ENCODE results near the gene MS4A15. TPM values are rescaled to one million over a fixed set of nuclear protein-coding genes. Genes with fewer than 3 reads are reported as not detected.
A peak's percentile ranks its signal among the peaks of the same experiment; 100 is the strongest.

MS4A15 gene
- total and polyA plus RNA-seq, 9 of the 15 experiments (the other 6 are each of a cell fraction or from before 2014, with no cell fraction given) = not detected

DNA sequence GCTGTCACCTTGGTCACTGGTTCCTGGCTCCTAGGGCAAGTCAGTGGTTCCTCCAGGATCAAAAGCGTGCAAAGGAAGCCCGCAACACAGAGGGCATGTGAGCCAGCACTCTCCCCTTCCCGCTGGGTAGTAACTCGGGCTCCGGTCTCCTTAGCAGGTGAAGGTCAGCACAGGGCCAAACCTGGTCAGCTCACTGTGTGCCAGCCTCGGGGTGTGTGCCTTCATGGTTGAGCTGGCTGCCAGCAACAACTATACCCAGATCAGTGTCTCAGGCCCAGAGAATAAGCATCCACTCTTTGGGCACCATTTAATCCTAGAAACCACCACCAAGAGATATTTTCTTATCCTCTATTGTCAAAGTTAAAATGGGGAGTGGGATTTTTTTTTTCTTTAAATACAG, 69.1 kb downstream of the MS4A15 start:
- in situ Hi-C loops (cut with MboI) = no loop called here
- POLR2A ChIA-PET = interaction anchor here (0.6 to 0.8 kb wide), 2 partner anchors 80 to 123 kb away, joined by 3 to 4 read pairs; no protein-coding TSS in a partner anchor
- Histone ChIP-seq H3K9ac (ENCODE audit: insufficient read depth in 1 of 2, low read depth in 2 of 2, low read length in 2 of 2) (peak overlapping the region in 1 of 2 experiments; percentile 17; a peak in 1 of 4 replicates), H3K79me2 (ENCODE audit: control insufficient read depth, insufficient read depth, low read length) (no peaks in the 10 kb centered on the region), H3K36me3 (ENCODE audit: control insufficient read depth, insufficient read depth, low read length) (no peaks in the 10 kb centered on the region), H2AFZ (ENCODE audit: low read depth, low read length) (no peak overlapping the region), H3K9me1 (ENCODE audit: control insufficient read depth, insufficient read depth, low read length) (peaks cover 3% of the 10 kb centered on the region), H3K9me3 (replicated peaks; ENCODE audit: control insufficient read depth, insufficient read depth, low read depth, low read length) (no peaks in the 10 kb centered on the region), H3K4me1 (replicated peaks in 1 of 2; ENCODE audit: control insufficient read depth in 2 of 2, insufficient read depth in 2 of 2, low read length in 2 of 2) (peaks cover 0 to 9% of the 10 kb centered on the region in 2 experiments; a peak in 3 of 5 replicates), H4K20me1 (replicated peaks; ENCODE audit: control insufficient read depth, insufficient read depth, low read length) (0 out of 2 replicates have a peak, but pooled peaks cover 7% of the 10 kb centered on the region), H3K4me3 (no peak overlapping the region), H3K27me3 (ENCODE audit: control insufficient read depth in 2 of 2, insufficient read depth in 2 of 2, low read length in 2 of 2) (peaks cover 19 to 72% of the 10 kb centered on the region in 2 experiments), H3K27ac (ENCODE audit: extremely low read depth, low read depth, low read length) (no peak overlapping the region), H3K4me2 (ENCODE audit: insufficient read depth, low read length) (no peak overlapping the region)
- CTCF ChIA-PET (ENCODE audit: low intra/inter-chr PET ratio) = no interaction called here
- BruUV-seq (replicated peaks) = no TSS peak
- no peak for FAIRE-seq
- DNase-seq (ENCODE audit: extremely low read depth in 1 of 4, low spot score in 3 of 4) = no peak
- intact Hi-C loops (cut with micrococcal nuclease) = no loop called here
- 8% methylated on average over 5 of the region's 6 CpGs for WGBS (ENCODE audit: insufficient coverage, low coverage, missing lambda C conversion rate)
- no peak for ATAC-seq
- TF ChIP-seq, protein P1, sequence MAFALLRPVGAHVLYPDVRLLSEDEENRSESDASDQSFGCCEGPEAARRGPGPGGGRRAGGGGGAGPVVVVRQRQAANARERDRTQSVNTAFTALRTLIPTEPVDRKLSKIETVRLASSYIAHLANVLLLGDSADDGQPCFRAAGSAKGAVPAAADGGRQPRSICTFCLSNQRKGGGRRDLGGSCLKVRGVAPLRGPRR (CRISPR knock-in tag; IDR thresholded peaks at IDR 0.05) = no peak
- TF ChIP-seq ZNF217 (CRISPR knock-in tag; IDR thresholded peaks at IDR 0.05) = no peak
- TF ChIP-seq, protein P2, sequence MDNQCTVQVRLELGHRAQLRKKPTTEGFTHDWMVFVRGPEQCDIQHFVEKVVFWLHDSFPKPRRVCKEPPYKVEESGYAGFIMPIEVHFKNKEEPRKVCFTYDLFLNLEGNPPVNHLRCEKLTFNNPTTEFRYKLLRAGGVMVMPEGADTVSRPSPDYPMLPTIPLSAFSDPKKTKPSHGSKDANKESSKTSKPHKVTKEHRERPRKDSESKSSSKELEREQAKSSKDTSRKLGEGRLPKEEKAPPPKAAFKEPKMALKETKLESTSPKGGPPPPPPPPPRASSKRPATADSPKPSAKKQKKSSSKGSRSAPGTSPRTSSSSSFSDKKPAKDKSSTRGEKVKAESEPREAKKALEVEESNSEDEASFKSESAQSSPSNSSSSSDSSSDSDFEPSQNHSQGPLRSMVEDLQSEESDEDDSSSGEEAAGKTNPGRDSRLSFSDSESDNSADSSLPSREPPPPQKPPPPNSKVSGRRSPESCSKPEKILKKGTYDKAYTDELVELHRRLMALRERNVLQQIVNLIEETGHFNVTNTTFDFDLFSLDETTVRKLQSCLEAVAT (IDR thresholded peaks at IDR 0.05) = no peak
- TF ChIP-seq ZZZ3 (IDR thresholded peaks at IDR 0.05) = no peak
- TF ChIP-seq, protein P3, sequence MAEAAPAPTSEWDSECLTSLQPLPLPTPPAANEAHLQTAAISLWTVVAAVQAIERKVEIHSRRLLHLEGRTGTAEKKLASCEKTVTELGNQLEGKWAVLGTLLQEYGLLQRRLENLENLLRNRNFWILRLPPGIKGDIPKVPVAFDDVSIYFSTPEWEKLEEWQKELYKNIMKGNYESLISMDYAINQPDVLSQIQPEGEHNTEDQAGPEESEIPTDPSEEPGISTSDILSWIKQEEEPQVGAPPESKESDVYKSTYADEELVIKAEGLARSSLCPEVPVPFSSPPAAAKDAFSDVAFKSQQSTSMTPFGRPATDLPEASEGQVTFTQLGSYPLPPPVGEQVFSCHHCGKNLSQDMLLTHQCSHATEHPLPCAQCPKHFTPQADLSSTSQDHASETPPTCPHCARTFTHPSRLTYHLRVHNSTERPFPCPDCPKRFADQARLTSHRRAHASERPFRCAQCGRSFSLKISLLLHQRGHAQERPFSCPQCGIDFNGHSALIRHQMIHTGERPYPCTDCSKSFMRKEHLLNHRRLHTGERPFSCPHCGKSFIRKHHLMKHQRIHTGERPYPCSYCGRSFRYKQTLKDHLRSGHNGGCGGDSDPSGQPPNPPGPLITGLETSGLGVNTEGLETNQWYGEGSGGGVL (CRISPR knock-in tag; IDR thresholded peaks at IDR 0.05) = no peak
- TF ChIP-seq NCOA1 (IDR thresholded peaks at IDR 0.05; ENCODE audit: low read depth) = no peak
- no peak for TF ChIP-seq KDM5B (IDR thresholded peaks at IDR 0.05; ENCODE audit: insufficient replicate concordance, low read depth, low read length)
- TF ChIP-seq SIN3A (IDR thresholded peaks at IDR 0.05; ENCODE audit: borderline replicate concordance in 2 of 2, control insufficient read depth in 1 of 2, low read depth in 2 of 2, low read length in 2 of 2) = no peak
- no peak for TF ChIP-seq SMAD4 (CRISPR knock-in tag; conservative IDR thresholded peaks at IDR 0.05)
- no peak for TF ChIP-seq TAF15 (IDR thresholded peaks at IDR 0.05; ENCODE audit: low read depth, low read length)
- no peak for TF ChIP-seq ZNF644 (tag; IDR thresholded peaks at IDR 0.05; ENCODE audit: low read depth)
- no peak for TF ChIP-seq ZNF175 (CRISPR knock-in tag; IDR thresholded peaks at IDR 0.05; ENCODE audit: low read depth)
- TF ChIP-seq, protein P4, sequence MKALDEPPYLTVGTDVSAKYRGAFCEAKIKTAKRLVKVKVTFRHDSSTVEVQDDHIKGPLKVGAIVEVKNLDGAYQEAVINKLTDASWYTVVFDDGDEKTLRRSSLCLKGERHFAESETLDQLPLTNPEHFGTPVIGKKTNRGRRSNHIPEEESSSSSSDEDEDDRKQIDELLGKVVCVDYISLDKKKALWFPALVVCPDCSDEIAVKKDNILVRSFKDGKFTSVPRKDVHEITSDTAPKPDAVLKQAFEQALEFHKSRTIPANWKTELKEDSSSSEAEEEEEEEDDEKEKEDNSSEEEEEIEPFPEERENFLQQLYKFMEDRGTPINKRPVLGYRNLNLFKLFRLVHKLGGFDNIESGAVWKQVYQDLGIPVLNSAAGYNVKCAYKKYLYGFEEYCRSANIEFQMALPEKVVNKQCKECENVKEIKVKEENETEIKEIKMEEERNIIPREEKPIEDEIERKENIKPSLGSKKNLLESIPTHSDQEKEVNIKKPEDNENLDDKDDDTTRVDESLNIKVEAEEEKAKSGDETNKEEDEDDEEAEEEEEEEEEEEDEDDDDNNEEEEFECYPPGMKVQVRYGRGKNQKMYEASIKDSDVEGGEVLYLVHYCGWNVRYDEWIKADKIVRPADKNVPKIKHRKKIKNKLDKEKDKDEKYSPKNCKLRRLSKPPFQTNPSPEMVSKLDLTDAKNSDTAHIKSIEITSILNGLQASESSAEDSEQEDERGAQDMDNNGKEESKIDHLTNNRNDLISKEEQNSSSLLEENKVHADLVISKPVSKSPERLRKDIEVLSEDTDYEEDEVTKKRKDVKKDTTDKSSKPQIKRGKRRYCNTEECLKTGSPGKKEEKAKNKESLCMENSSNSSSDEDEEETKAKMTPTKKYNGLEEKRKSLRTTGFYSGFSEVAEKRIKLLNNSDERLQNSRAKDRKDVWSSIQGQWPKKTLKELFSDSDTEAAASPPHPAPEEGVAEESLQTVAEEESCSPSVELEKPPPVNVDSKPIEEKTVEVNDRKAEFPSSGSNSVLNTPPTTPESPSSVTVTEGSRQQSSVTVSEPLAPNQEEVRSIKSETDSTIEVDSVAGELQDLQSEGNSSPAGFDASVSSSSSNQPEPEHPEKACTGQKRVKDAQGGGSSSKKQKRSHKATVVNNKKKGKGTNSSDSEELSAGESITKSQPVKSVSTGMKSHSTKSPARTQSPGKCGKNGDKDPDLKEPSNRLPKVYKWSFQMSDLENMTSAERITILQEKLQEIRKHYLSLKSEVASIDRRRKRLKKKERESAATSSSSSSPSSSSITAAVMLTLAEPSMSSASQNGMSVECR (CRISPR knock-in tag; IDR thresholded peaks at IDR 0.05) = no peak
- no peak for TF ChIP-seq FOXK2 (conservative IDR thresholded peaks at IDR 0.05 in 1 of 2, IDR thresholded peaks at IDR 0.05 in 1 of 2; ENCODE audit: low read depth in 2 of 2)
- no peak for TF ChIP-seq CBFA2T3 (IDR thresholded peaks at IDR 0.05)

All from K562 (cell line).